Nephron progenitor cell (in vitro differentiated cells): Measurements from ENCODE around the gene TNIP2.
A peak's percentile ranks its signal among the peaks of the same experiment; 100 is the strongest.

ENCODE experiments used
- DNase-seq: peaks from one replicate; pipeline ENCODE4 v3.0.0; 2021
- H3K27ac Mint-ChIP-seq: 2 replicates; pipeline ENCODE4 v1.8.0; 2021; ENCODE audit warnings: mild to moderate bottlenecking, moderate library complexity, mixed read lengths
- H3K27me3 Mint-ChIP-seq: 2 replicates; pipeline ENCODE4 v1.8.0; 2021; ENCODE audit warnings: mild to moderate bottlenecking, low read depth, mixed read lengths; ENCODE audit not compliant: poor library complexity
- H3K36me3 Mint-ChIP-seq: 2 replicates; pipeline ENCODE4 v1.8.0; 2021; ENCODE audit warnings: low read depth, mixed read lengths
- H3K4me1 Mint-ChIP-seq: 2 replicates; pipeline ENCODE4 v1.8.0; 2021; ENCODE audit warnings: mixed read lengths
- H3K4me3 Mint-ChIP-seq: 2 replicates; pipeline ENCODE4 v1.8.0; 2021; ENCODE audit warnings: mild to moderate bottlenecking, moderate library complexity, mixed read lengths
- H3K9me3 Mint-ChIP-seq: 2 replicates; pipeline ENCODE4 v1.8.0; 2021; ENCODE audit warnings: mild to moderate bottlenecking, moderate library complexity, mixed read lengths
- TF ChIP-seq, protein P1 (sequence below): fragments of 200-600 bp; sonication (generic); IDR thresholded peaks from 2 replicates; pipeline ENCODE4 v1.5.0; 2021; ENCODE audit warnings: antibody characterized with exemption

The TNIP2 gene

GRCh38 chr4:2734612-2735011 is 21.5 kb downstream of the TNIP2 start:
- no peaks in the 10 kb centered on the region for H3K4me1 Mint-ChIP-seq
- peaks cover 21% of the 10 kb centered on the region for H3K9me3 Mint-ChIP-seq
- no peak for DNase-seq
- TF ChIP-seq, protein P1, sequence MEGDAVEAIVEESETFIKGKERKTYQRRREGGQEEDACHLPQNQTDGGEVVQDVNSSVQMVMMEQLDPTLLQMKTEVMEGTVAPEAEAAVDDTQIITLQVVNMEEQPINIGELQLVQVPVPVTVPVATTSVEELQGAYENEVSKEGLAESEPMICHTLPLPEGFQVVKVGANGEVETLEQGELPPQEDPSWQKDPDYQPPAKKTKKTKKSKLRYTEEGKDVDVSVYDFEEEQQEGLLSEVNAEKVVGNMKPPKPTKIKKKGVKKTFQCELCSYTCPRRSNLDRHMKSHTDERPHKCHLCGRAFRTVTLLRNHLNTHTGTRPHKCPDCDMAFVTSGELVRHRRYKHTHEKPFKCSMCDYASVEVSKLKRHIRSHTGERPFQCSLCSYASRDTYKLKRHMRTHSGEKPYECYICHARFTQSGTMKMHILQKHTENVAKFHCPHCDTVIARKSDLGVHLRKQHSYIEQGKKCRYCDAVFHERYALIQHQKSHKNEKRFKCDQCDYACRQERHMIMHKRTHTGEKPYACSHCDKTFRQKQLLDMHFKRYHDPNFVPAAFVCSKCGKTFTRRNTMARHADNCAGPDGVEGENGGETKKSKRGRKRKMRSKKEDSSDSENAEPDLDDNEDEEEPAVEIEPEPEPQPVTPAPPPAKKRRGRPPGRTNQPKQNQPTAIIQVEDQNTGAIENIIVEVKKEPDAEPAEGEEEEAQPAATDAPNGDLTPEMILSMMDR = no peak
- peak overlapping the region; percentile 88 for H3K27ac Mint-ChIP-seq
- H3K27me3 Mint-ChIP-seq = no peaks in the 10 kb centered on the region
- peaks cover 62% of the 10 kb centered on the region for H3K36me3 Mint-ChIP-seq
- no peak overlapping the region for H3K4me3 Mint-ChIP-seq

GRCh38 chr4:2733844-2734574 is 22.1 kb downstream of the TNIP2 start:
- Mint-ChIP-seq H3K27me3 (no peaks in the 10 kb centered on the region), H3K9me3 (peaks cover 21% of the 10 kb centered on the region), H3K4me3 (no peak overlapping the region), H3K4me1 (no peaks in the 10 kb centered on the region), H3K36me3 (peaks cover 68% of the 10 kb centered on the region), H3K27ac (peak overlapping the region; percentile 88)
- no peak for DNase-seq
- TF ChIP-seq, protein P1 = no peak

DNA sequence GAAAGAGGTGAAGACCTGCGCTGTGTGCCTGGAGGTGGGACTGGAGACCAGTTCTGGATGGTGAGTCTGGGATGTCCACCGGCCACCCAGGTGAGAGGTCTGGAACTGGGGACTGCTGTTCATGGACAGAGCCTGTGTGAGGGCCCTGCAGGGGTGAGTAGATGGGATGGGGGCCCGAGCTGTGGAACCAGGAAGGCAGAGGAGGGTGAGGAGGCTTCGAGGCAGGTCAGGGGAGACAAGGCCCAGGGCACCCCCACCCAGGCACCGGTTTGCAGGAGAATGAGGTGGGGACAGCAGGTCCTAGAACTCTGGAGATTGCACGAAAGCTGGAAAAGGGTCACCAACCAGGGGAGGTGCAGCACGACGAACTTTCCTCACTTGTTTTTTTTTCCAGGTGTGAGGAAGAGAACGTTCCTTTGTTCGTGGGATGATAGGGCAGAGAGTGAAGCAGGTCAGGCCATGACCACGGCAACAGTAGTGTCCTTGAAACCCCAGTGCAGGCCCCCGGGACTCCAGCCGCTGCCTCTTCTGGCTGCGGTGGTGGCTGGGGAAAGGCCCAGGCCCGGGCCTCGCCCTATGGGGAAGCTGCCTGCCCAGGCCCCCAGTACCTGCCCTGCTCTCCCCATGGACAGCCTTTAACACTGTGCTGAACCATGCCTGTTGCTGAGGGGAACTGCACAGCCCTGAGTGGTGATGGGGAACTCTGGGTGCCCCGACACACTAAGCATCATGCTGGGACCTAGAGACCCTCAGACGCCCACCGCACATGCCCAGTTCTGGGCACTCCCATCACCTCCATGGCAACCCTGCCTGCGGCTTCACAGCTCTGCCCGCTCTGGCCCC is 22.9 kb downstream of the TNIP2 start:
- TF ChIP-seq, protein P1 = no peak
- no peak overlapping the region for H3K4me3 Mint-ChIP-seq
- H3K27me3 Mint-ChIP-seq = no peaks in the 10 kb centered on the region
- H3K4me1 Mint-ChIP-seq = no peaks in the 10 kb centered on the region
- H3K36me3 Mint-ChIP-seq = peaks cover 66% of the 10 kb centered on the region
- peak overlapping the region; percentile 98 for H3K27ac Mint-ChIP-seq
- no peak for DNase-seq
- H3K9me3 Mint-ChIP-seq = peaks cover 21% of the 10 kb centered on the region

- TF ChIP-seq, protein P1 = no peak
- Mint-ChIP-seq H3K4me1 (peaks cover 2% of the 10 kb centered on the region), H3K27me3 (no peaks in the 10 kb centered on the region), H3K4me3 (no peak overlapping the region), H3K36me3 (peaks cover 64% of the 10 kb centered on the region), H3K27ac (peak overlapping the region; percentile 98), H3K9me3 (peaks cover 19% of the 10 kb centered on the region)
- DNase-seq = no peak
These were observed 23.6 kb downstream of the TNIP2 start for GRCh38 chr4:2732526-2732925.

GRCh38 chr4:2731907-2732317 is 24.2 kb downstream of the TNIP2 start:
- DNase-seq = no peak
- Mint-ChIP-seq H3K4me3 (no peak overlapping the region), H3K27ac (peak overlapping the region; percentile 87), H3K9me3 (peaks cover 17% of the 10 kb centered on the region), H3K27me3 (no peaks in the 10 kb centered on the region), H3K4me1 (peaks cover 8% of the 10 kb centered on the region), H3K36me3 (peaks cover 63% of the 10 kb centered on the region)
- TF ChIP-seq, protein P1 = no peak
